K562 (cell line): ENCODE results near the gene SPECC1L. TPM values are rescaled to one million over a fixed set of nuclear protein-coding genes. Genes with fewer than 3 reads are reported as not detected.

Experiments used
- SIN3B ChIP-seq: fragments of 450-650 bp; IDR thresholded peaks from 2 replicates; pipeline ENCODE4 v1.6.1; 2017; ENCODE audit warnings: low read depth, mild to moderate bottlenecking, moderate library complexity
- polyA plus RNA-seq, 8 experiments: library from polyadenylated mRNA; depleted of rRNA in 4 of 8; stranded (reverse) in 5 of 8; unstranded in 3 of 8; fragments of >200 nt; fragmentation: Nextera tagmentation in 2 of 8; fragmentation: Illumina TruSeq in 1 of 8; extraction: Ambion mirVana in 2 of 8; extraction: Trizol in 1 of 8; gene quantifications; 2 replicates each; pipeline versions ENCODE4 v1.2.1 to v1.2.3, GENCODE V29; 2011 to 2014; ENCODE audit warnings: inconsistent platforms in 1 of 8, missing spikeins in 1 of 8
- total RNA-seq, 7 experiments: library from RNA; depleted of rRNA in 6 of 7; stranded (reverse); fragments of >200 nt in 6 of 7; fragmentation: Illumina TruSeq in 2 of 7; extraction: Trizol in 2 of 7; gene quantifications; 2 replicates each; pipeline versions ENCODE4 v1.2.1 to v1.2.3, GENCODE V29; 2011 to 2021; ENCODE audit warnings: low replicate concordance in 1 of 7
- TF ChIP-seq, protein P1 (sequence below), 2 experiments: fragments of 450-650 bp in 1 of 2; sonication (generic) in 1 of 2; formaldehyde crosslinking in 1 of 2; IDR thresholded peaks; 2 replicates each; pipeline versions ENCODE4 v1.7.1 to v1.9.0; 2016 to 2022; ENCODE audit warnings: inconsistent platforms in 1 of 2, mild to moderate bottlenecking in 1 of 2, missing genetic modification reagents in 1 of 2
- TF ChIP-seq, protein P2 (sequence below): fragments of 250-450 bp; sonication (Bioruptor Pico); IDR thresholded peaks from 2 replicates; pipeline ENCODE4 v1.4.0; 2020; ENCODE audit warnings: mild to moderate bottlenecking, moderate library complexity
- TF ChIP-seq, protein P3 (sequence below): sonication (generic); formaldehyde crosslinking; IDR thresholded peaks from 2 replicates; pipeline ENCODE4 v1.5.0; 2020; ENCODE audit warnings: missing genetic modification reagents

Gene SPECC1L
- total and polyA plus RNA-seq, 9 of the 15 experiments (the other 6 are each of a cell fraction or from before 2014, with no cell fraction given): 1.4 to 27.9 (median 14.5) TPM

DNA sequence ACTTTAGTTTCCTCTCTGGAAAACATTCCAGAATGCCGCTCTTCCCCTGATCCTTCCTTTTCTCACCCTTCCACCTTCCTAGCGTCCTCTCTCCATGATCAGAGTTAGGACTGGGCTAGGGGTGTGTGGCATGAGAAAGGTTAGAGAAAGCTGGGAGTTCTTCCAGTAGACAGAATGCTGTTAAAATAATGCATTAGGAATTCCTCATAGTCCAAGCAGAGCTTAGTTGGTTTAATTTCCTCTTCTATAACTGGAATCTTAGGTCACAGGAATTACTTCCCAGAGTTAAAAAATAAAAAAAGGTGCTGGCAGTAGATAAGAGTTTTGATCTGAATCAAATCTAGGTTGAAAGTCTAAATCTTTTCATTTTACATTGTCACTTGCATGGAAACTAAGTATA, 119.5 kb downstream of the SPECC1L start (continued):
- TF ChIP-seq, protein P1, sequence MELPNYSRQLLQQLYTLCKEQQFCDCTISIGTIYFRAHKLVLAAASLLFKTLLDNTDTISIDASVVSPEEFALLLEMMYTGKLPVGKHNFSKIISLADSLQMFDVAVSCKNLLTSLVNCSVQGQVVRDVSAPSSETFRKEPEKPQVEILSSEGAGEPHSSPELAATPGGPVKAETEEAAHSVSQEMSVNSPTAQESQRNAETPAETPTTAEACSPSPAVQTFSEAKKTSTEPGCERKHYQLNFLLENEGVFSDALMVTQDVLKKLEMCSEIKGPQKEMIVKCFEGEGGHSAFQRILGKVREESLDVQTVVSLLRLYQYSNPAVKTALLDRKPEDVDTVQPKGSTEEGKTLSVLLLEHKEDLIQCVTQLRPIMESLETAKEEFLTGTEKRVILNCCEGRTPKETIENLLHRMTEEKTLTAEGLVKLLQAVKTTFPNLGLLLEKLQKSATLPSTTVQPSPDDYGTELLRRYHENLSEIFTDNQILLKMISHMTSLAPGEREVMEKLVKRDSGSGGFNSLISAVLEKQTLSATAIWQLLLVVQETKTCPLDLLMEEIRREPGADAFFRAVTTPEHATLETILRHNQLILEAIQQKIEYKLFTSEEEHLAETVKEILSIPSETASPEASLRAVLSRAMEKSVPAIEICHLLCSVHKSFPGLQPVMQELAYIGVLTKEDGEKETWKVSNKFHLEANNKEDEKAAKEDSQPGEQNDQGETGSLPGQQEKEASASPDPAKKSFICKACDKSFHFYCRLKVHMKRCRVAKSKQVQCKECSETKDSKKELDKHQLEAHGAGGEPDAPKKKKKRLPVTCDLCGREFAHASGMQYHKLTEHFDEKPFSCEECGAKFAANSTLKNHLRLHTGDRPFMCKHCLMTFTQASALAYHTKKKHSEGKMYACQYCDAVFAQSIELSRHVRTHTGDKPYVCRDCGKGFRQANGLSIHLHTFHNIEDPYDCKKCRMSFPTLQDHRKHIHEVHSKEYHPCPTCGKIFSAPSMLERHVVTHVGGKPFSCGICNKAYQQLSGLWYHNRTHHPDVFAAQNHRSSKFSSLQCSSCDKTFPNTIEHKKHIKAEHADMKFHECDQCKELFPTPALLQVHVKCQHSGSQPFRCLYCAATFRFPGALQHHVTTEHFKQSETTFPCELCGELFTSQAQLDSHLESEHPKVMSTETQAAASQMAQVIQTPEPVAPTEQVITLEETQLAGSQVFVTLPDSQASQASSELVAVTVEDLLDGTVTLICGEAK (IDR thresholded peaks at IDR 0.05): no peak
- TF ChIP-seq, protein P1 (CRISPR knock-in tag; IDR thresholded peaks at IDR 0.05): no peak
- no peak for TF ChIP-seq SIN3B
- TF ChIP-seq, protein P2, sequence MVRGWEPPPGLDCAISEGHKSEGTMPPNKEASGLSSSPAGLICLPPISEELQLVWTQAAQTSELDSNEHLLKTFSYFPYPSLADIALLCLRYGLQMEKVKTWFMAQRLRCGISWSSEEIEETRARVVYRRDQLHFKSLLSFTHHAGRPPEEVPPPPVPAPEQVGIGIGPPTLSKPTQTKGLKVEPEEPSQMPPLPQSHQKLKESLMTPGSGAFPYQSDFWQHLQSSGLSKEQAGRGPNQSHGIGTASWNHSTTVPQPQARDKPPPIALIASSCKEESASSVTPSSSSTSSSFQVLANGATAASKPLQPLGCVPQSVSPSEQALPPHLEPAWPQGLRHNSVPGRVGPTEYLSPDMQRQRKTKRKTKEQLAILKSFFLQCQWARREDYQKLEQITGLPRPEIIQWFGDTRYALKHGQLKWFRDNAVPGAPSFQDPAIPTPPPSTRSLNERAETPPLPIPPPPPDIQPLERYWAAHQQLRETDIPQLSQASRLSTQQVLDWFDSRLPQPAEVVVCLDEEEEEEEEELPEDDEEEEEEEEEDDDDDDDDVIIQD (CRISPR knock-in tag): no peak
- TF ChIP-seq, protein P3, sequence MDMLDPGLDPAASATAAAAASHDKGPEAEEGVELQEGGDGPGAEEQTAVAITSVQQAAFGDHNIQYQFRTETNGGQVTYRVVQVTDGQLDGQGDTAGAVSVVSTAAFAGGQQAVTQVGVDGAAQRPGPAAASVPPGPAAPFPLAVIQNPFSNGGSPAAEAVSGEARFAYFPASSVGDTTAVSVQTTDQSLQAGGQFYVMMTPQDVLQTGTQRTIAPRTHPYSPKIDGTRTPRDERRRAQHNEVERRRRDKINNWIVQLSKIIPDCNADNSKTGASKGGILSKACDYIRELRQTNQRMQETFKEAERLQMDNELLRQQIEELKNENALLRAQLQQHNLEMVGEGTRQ (CRISPR knock-in tag): no peak
